K562 (cell line): Measurements from ENCODE around the gene ADCYAP1R1.

ENCODE experiments used
- CBX2 ChIP-seq: fragments of 200-600 bp; sonication (generic); IDR thresholded peaks from one replicate; pipeline ENCODE4 v1.6.1; 2012; ENCODE audit warnings: mild to moderate bottlenecking, low read length, inconsistent platforms; ENCODE audit not compliant: insufficient read depth, poor library complexity, severe bottlenecking
- CTCF ChIP-seq, 3 experiments: IDR thresholded peaks in 2 of 3; conservative IDR thresholded peaks in 1 of 3; 2 replicates each; pipeline ENCODE4 v1.5.1; 2011 to 2012; ENCODE audit warnings: low read length in 3 of 3, mild to moderate bottlenecking in 3 of 3, control low read depth in 2 of 3, improper control_type of control experiment in 1 of 3, inconsistent platforms in 1 of 3, low read depth in 1 of 3, mixed read lengths in 1 of 3, moderate library complexity in 1 of 3; ENCODE audit not compliant: insufficient read depth in 2 of 3
- FOXJ3 ChIP-seq: sonication (generic); formaldehyde crosslinking; IDR thresholded peaks from 2 replicates; pipeline ENCODE4 v1.4.0; 2020; ENCODE audit warnings: mild to moderate bottlenecking, missing genetic modification reagents
- FOXP1 ChIP-seq: sonication (generic); formaldehyde crosslinking; IDR thresholded peaks from 2 replicates; pipeline ENCODE4 v1.8.0; 2022; ENCODE audit warnings: mild to moderate bottlenecking, missing genetic modification reagents
- NFIC ChIP-seq: fragments of 450-650 bp; IDR thresholded peaks from 2 replicates; pipeline ENCODE4 v1.6.1; 2017; ENCODE audit warnings: mild to moderate bottlenecking, inconsistent platforms
- POLR2A ChIP-seq: fragments of 450-650 bp; conservative IDR thresholded peaks from 2 replicates; pipeline ENCODE4 v1.6.1; 2016
- SAFB2 ChIP-seq: fragments of 200-400 bp; formaldehyde crosslinking; IDR thresholded peaks from 2 replicates; pipeline ENCODE4 v1.6.1; 2018; ENCODE audit warnings: borderline replicate concordance, low read length, low read depth, moderate library complexity; ENCODE audit not compliant: severe bottlenecking
- TARDBP ChIP-seq: fragments of 450-650 bp; IDR thresholded peaks from 2 replicates; pipeline ENCODE4 v1.6.1; 2016
- ZBTB43 ChIP-seq: sonication (generic); formaldehyde crosslinking; IDR thresholded peaks from 2 replicates; pipeline ENCODE4 v1.8.0; 2023; ENCODE audit warnings: mild to moderate bottlenecking, missing genetic modification reagents
- ZC3H4 ChIP-seq: sonication (generic); formaldehyde crosslinking; IDR thresholded peaks from 2 replicates; pipeline ENCODE4 v1.9.0; 2021; ENCODE audit warnings: missing genetic modification reagents, borderline replicate concordance
- TF ChIP-seq, protein P1 (sequence below), 2 experiments: fragments of 450-650 bp; conservative IDR thresholded peaks; 2 replicates each; pipeline ENCODE4 v1.6.1; 2017; ENCODE audit warnings: mild to moderate bottlenecking in 2 of 2, moderate library complexity in 2 of 2
- TF ChIP-seq, protein P2 (sequence below): sonication (generic); formaldehyde crosslinking; IDR thresholded peaks from 2 replicates; pipeline ENCODE4 v1.5.0; 2020; ENCODE audit warnings: missing genetic modification reagents
- TF ChIP-seq, protein P3 (sequence below): sonication (generic); formaldehyde crosslinking; IDR thresholded peaks from 2 replicates; pipeline ENCODE4 v1.9.0; 2022; ENCODE audit warnings: mild to moderate bottlenecking, missing genetic modification reagents

- TF ChIP-seq CBX2: no peak
- no peak for TF ChIP-seq SAFB2
- no peak for TF ChIP-seq FOXP1 (CRISPR knock-in tag)
- TF ChIP-seq, protein P1, sequence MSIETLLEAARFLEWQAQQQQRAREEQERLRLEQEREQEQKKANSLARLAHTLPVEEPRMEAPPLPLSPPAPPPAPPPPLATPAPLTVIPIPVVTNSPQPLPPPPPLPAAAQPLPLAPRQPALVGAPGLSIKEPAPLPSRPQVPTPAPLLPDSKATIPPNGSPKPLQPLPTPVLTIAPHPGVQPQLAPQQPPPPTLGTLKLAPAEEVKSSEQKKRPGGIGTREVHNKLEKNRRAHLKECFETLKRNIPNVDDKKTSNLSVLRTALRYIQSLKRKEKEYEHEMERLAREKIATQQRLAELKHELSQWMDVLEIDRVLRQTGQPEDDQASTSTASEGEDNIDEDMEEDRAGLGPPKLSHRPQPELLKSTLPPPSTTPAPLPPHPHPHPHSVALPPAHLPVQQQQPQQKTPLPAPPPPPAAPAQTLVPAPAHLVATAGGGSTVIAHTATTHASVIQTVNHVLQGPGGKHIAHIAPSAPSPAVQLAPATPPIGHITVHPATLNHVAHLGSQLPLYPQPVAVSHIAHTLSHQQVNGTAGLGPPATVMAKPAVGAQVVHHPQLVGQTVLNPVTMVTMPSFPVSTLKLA (conservative IDR thresholded peaks at IDR 0.05): no peak
- TF ChIP-seq, protein P2, sequence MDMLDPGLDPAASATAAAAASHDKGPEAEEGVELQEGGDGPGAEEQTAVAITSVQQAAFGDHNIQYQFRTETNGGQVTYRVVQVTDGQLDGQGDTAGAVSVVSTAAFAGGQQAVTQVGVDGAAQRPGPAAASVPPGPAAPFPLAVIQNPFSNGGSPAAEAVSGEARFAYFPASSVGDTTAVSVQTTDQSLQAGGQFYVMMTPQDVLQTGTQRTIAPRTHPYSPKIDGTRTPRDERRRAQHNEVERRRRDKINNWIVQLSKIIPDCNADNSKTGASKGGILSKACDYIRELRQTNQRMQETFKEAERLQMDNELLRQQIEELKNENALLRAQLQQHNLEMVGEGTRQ (CRISPR knock-in tag): no peak
- no peak for TF ChIP-seq TARDBP
- TF ChIP-seq, protein P3, sequence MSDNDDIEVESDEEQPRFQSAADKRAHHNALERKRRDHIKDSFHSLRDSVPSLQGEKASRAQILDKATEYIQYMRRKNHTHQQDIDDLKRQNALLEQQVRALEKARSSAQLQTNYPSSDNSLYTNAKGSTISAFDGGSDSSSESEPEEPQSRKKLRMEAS (CRISPR knock-in tag): no peak
- TF ChIP-seq CTCF (IDR thresholded peaks at IDR 0.05 in 2 of 3, conservative IDR thresholded peaks at IDR 0.05 in 1 of 3; ENCODE audit: insufficient read depth in 2 of 3, low read depth in 1 of 3, low read length in 3 of 3): peak in 2 of 3 experiments; percentile 31 to 33; a peak in 2 of 6 replicates
- TF ChIP-seq NFIC: no peak
- no peak for TF ChIP-seq ZBTB43 (CRISPR knock-in tag)
- TF ChIP-seq FOXJ3 (CRISPR knock-in tag): no peak
- TF ChIP-seq POLR2A: no peak
- no peak for TF ChIP-seq ZC3H4 (CRISPR knock-in tag)
Observed at GRCh38 chr7:31145339-31145738, 93.2 kb downstream of the ADCYAP1R1 start.
